ENCODE data around the gene AFAP1L1.

The AFAP1L1 gene

GRCh38 chr5:149317281-149318048 is 45.8 kb downstream of the AFAP1L1 start:
- peak in 2 of 4 experiments; percentile 3 to 14 for DNase-seq

GRCh38 chr5:149319174-149319573 is 47.5 kb downstream of the AFAP1L1 start:
- DNase-seq, result no peak

GRCh38 chr5:149320791-149321330 is 49.2 kb downstream of the AFAP1L1 start:
- no peak for DNase-seq

GRCh38 chr5:149322518-149322917 is 50.9 kb downstream of the AFAP1L1 start:
- no peak for DNase-seq

GRCh38 chr5:149323210-149323609 is 51.6 kb downstream of the AFAP1L1 start:
- DNase-seq, result no peak

- DNase-seq, result no peak
These were observed 52.1 kb downstream of the AFAP1L1 start for GRCh38 chr5:149323621-149324205.

GRCh38 chr5:149324641-149325040 is 53.0 kb downstream of the AFAP1L1 start:
- DNase-seq, result no peak

- no peak for DNase-seq
These were observed 53.6 kb downstream of the AFAP1L1 start for GRCh38 chr5:149325166-149325735.

- DNase-seq, result no peak
These were observed 54.2 kb downstream of the AFAP1L1 start for GRCh38 chr5:149325894-149326293.

GRCh38 chr5:149326611-149327010 is 55.0 kb downstream of the AFAP1L1 start:
- no peak for DNase-seq

GRCh38 chr5:149328177-149328576 is 56.5 kb downstream of the AFAP1L1 start:
- DNase-seq, result no peak

GRCh38 chr5:149333711-149334443 is 62.2 kb downstream of the AFAP1L1 start:
- DNase-seq, result no peak

GRCh38 chr5:149337736-149338135 is 66.1 kb downstream of the AFAP1L1 start:
- no peak for DNase-seq

GRCh38 chr5:149338364-149338763 is 66.7 kb downstream of the AFAP1L1 start:
- DNase-seq, result no peak

- DNase-seq, result no peak
These were observed 69.3 kb downstream of the AFAP1L1 start for GRCh38 chr5:149340920-149341319.

- DNase-seq, result no peak
These were observed 70.2 kb downstream of the AFAP1L1 start for GRCh38 chr5:149341876-149342275.

- DNase-seq, result no peak
These were observed 72.5 kb downstream of the AFAP1L1 start for GRCh38 chr5:149344151-149344550.

- peak; percentile 68 to 79 (median 74) for DNase-seq
These were observed 73.7 kb downstream of the AFAP1L1 start, which contains the start of gene GRPEL2 for GRCh38 chr5:149345147-149345891. TSS of gene GRPEL2 (plus strand) at chr5:149345499. CDS start at chr5:149345540, 41 bp downstream.

GRCh38 chr5:149345892-149346222 is 74.2 kb downstream of the AFAP1L1 start:
- no peak for DNase-seq

- DNase-seq, result no peak
These were observed 76.9 kb downstream of the AFAP1L1 start for GRCh38 chr5:149348518-149348917.

- no peak for DNase-seq
These were observed 77.7 kb downstream of the AFAP1L1 start for GRCh38 chr5:149349382-149349781.

GRCh38 chr5:149352169-149352568 is 80.5 kb downstream of the AFAP1L1 start:
- no peak for DNase-seq

GRCh38 chr5:149353911-149354310 is 82.3 kb downstream of the AFAP1L1 start:
- no peak for DNase-seq

All from activated CD4-positive, CD25-positive, alpha-beta regulatory T cell (primary cell).